HCEC 1CT (cell line): ENCODE data around the gene CERS6.

Source experiments
- DNase-seq: peaks from one replicate; pipeline ENCODE4 v3.0.0-alpha.2; 2017

Gene CERS6

GRCh38 chr2:168536925-168537466 is 80.9 kb downstream of the CERS6 start:
- DNase-seq = peak; percentile 30

GRCh38 chr2:168538133-168538532 is 82.1 kb downstream of the CERS6 start:
- no peak for DNase-seq

GRCh38 chr2:168538534-168538933 is 82.5 kb downstream of the CERS6 start:
- DNase-seq = peak; percentile 16

- DNase-seq = no peak
Observed at GRCh38 chr2:168539945-168540344, 83.9 kb downstream of the CERS6 start.

GRCh38 chr2:168541858-168542257 is 85.8 kb downstream of the CERS6 start:
- no peak for DNase-seq

GRCh38 chr2:168543037-168543436 is 87.0 kb downstream of the CERS6 start:
- DNase-seq = no peak

- no peak for DNase-seq
Observed at GRCh38 chr2:168543935-168544334, 87.9 kb downstream of the CERS6 start.

GRCh38 chr2:168545439-168546082 is 89.5 kb downstream of the CERS6 start:
- peak; percentile 90 for DNase-seq

GRCh38 chr2:168550670-168551069 is 94.6 kb downstream of the CERS6 start:
- no peak for DNase-seq

GRCh38 chr2:168552450-168552856 is 96.4 kb downstream of the CERS6 start:
- no peak for DNase-seq

GRCh38 chr2:168555283-168555682 is 99.2 kb downstream of the CERS6 start:
- no peak for DNase-seq

- peak; percentile 27 for DNase-seq
Observed at GRCh38 chr2:168559187-168559586, 103.1 kb downstream of the CERS6 start.

GRCh38 chr2:168560817-168561499 is 104.9 kb downstream of the CERS6 start:
- DNase-seq = no peak

GRCh38 chr2:168561991-168562390 is 105.9 kb downstream of the CERS6 start:
- no peak for DNase-seq

- DNase-seq = no peak
Observed at GRCh38 chr2:168562971-168563370, 106.9 kb downstream of the CERS6 start.

- no peak for DNase-seq
Observed at GRCh38 chr2:168564641-168565040, 108.6 kb downstream of the CERS6 start.

- peak; percentile 70 for DNase-seq
Observed at GRCh38 chr2:168565112-168565511, 109.0 kb downstream of the CERS6 start.

- no peak for DNase-seq
Observed at GRCh38 chr2:168565512-168565911, 109.4 kb downstream of the CERS6 start.

GRCh38 chr2:168566974-168567665 is 111.0 kb downstream of the CERS6 start:
- no peak for DNase-seq

- DNase-seq = no peak
Observed at GRCh38 chr2:168567836-168568235, 111.8 kb downstream of the CERS6 start.

- no peak for DNase-seq
Observed at GRCh38 chr2:168568476-168569267, 112.6 kb downstream of the CERS6 start.

- DNase-seq = no peak
Observed at GRCh38 chr2:168571061-168571460, 115.0 kb downstream of the CERS6 start.
